ENCODE results near the gene PDE3A. TPM values are rescaled to one million over a fixed set of nuclear protein-coding genes. Genes with fewer than 3 reads are reported as not detected.

PDE3A gene
- total RNA-seq, 1 donor from 2014 or later: 0.14 TPM

- Mint-ChIP-seq H3K9me3 (no peaks in the 10 kb centered on the region), H3K36me3 (ENCODE audit: low read depth) (no peaks in the 10 kb centered on the region), H3K27me3 (ENCODE audit: low read depth) (no peaks in the 10 kb centered on the region), H3K4me1 (ENCODE audit: low read depth) (no peaks in the 10 kb centered on the region), H3K27ac (no peak overlapping the region), H3K4me3 (ENCODE audit: low read depth) (no peak overlapping the region)
- intact Hi-C loops (cut with micrococcal nuclease): no loop called here
- no peak for DNase-seq (ENCODE audit: low spot score)
These were observed 89.2 kb downstream of the PDE3A start for GRCh38 chr12:20457582-20457981.

GRCh38 chr12:20458011-20458410 lies 89.7 kb downstream of the PDE3A start:
- no peak for DNase-seq (ENCODE audit: low spot score)
- H3K27ac Mint-ChIP-seq: no peak overlapping the region
- H3K4me3 Mint-ChIP-seq (ENCODE audit: low read depth): no peak overlapping the region
- intact Hi-C loops (cut with micrococcal nuclease): no loop called here
- no peaks in the 10 kb centered on the region for H3K4me1 Mint-ChIP-seq (ENCODE audit: low read depth)
- no peaks in the 10 kb centered on the region for H3K9me3 Mint-ChIP-seq
- H3K27me3 Mint-ChIP-seq (ENCODE audit: low read depth): no peaks in the 10 kb centered on the region
- no peaks in the 10 kb centered on the region for H3K36me3 Mint-ChIP-seq (ENCODE audit: low read depth)

- Mint-ChIP-seq H3K4me1 (ENCODE audit: low read depth) (no peaks in the 10 kb centered on the region), H3K27me3 (ENCODE audit: low read depth) (no peaks in the 10 kb centered on the region), H3K27ac (no peak overlapping the region), H3K36me3 (ENCODE audit: low read depth) (no peaks in the 10 kb centered on the region), H3K9me3 (no peaks in the 10 kb centered on the region), H3K4me3 (ENCODE audit: low read depth) (no peak overlapping the region)
- no peak for DNase-seq (ENCODE audit: low spot score)
- intact Hi-C loops (cut with micrococcal nuclease): no loop called here
These were observed 91.6 kb downstream of the PDE3A start for GRCh38 chr12:20459920-20460319.

- H3K27ac Mint-ChIP-seq: no peak overlapping the region
- H3K4me3 Mint-ChIP-seq (ENCODE audit: low read depth): no peak overlapping the region
- intact Hi-C loops (cut with micrococcal nuclease): no loop called here
- no peaks in the 10 kb centered on the region for H3K4me1 Mint-ChIP-seq (ENCODE audit: low read depth)
- no peaks in the 10 kb centered on the region for H3K9me3 Mint-ChIP-seq
- no peak for DNase-seq (ENCODE audit: low spot score)
- no peaks in the 10 kb centered on the region for H3K27me3 Mint-ChIP-seq (ENCODE audit: low read depth)
- H3K36me3 Mint-ChIP-seq (ENCODE audit: low read depth): no peaks in the 10 kb centered on the region
These were observed 92.6 kb downstream of the PDE3A start for GRCh38 chr12:20460956-20461355.

GRCh38 chr12:20463913-20464524 lies 95.7 kb downstream of the PDE3A start:
- Mint-ChIP-seq H3K36me3 (ENCODE audit: low read depth) (no peaks in the 10 kb centered on the region), H3K4me3 (ENCODE audit: low read depth) (no peak overlapping the region), H3K27ac (no peak overlapping the region), H3K9me3 (no peaks in the 10 kb centered on the region), H3K4me1 (ENCODE audit: low read depth) (no peaks in the 10 kb centered on the region), H3K27me3 (ENCODE audit: low read depth) (no peaks in the 10 kb centered on the region)
- no peak for DNase-seq (ENCODE audit: low spot score)
- intact Hi-C loops (cut with micrococcal nuclease): no loop called here

GRCh38 chr12:20469300-20469699 lies 101.0 kb downstream of the PDE3A start:
- Mint-ChIP-seq H3K27ac (no peak overlapping the region), H3K36me3 (ENCODE audit: low read depth) (no peaks in the 10 kb centered on the region), H3K4me1 (ENCODE audit: low read depth) (no peaks in the 10 kb centered on the region), H3K9me3 (no peaks in the 10 kb centered on the region), H3K4me3 (ENCODE audit: low read depth) (no peak overlapping the region), H3K27me3 (ENCODE audit: low read depth) (no peaks in the 10 kb centered on the region)
- intact Hi-C loops (cut with micrococcal nuclease): no loop called here
- no peak for DNase-seq (ENCODE audit: low spot score)

- DNase-seq (ENCODE audit: low spot score): no peak
- intact Hi-C loops (cut with micrococcal nuclease): no loop called here
- no peak overlapping the region for H3K27ac Mint-ChIP-seq
- no peaks in the 10 kb centered on the region for H3K27me3 Mint-ChIP-seq (ENCODE audit: low read depth)
- no peaks in the 10 kb centered on the region for H3K9me3 Mint-ChIP-seq
- no peaks in the 10 kb centered on the region for H3K36me3 Mint-ChIP-seq (ENCODE audit: low read depth)
- H3K4me1 Mint-ChIP-seq (ENCODE audit: low read depth): no peaks in the 10 kb centered on the region
- no peak overlapping the region for H3K4me3 Mint-ChIP-seq (ENCODE audit: low read depth)
These were observed 101.4 kb downstream of the PDE3A start for GRCh38 chr12:20469756-20470155.

GRCh38 chr12:20472102-20472782 lies 103.9 kb downstream of the PDE3A start:
- no peaks in the 10 kb centered on the region for H3K9me3 Mint-ChIP-seq
- DNase-seq (ENCODE audit: low spot score): no peak
- intact Hi-C loops (cut with micrococcal nuclease): no loop called here
- no peaks in the 10 kb centered on the region for H3K36me3 Mint-ChIP-seq (ENCODE audit: low read depth)
- H3K27me3 Mint-ChIP-seq (ENCODE audit: low read depth): no peaks in the 10 kb centered on the region
- H3K4me1 Mint-ChIP-seq (ENCODE audit: low read depth): no peaks in the 10 kb centered on the region
- no peak overlapping the region for H3K4me3 Mint-ChIP-seq (ENCODE audit: low read depth)
- no peak overlapping the region for H3K27ac Mint-ChIP-seq

- H3K27ac Mint-ChIP-seq: no peak overlapping the region
- no peaks in the 10 kb centered on the region for H3K36me3 Mint-ChIP-seq (ENCODE audit: low read depth)
- no peaks in the 10 kb centered on the region for H3K9me3 Mint-ChIP-seq
- intact Hi-C loops (cut with micrococcal nuclease): no loop called here
- DNase-seq (ENCODE audit: low spot score): no peak
- H3K27me3 Mint-ChIP-seq (ENCODE audit: low read depth): no peaks in the 10 kb centered on the region
- H3K4me3 Mint-ChIP-seq (ENCODE audit: low read depth): no peak overlapping the region
- H3K4me1 Mint-ChIP-seq (ENCODE audit: low read depth): no peaks in the 10 kb centered on the region
These were observed 104.8 kb downstream of the PDE3A start for GRCh38 chr12:20473133-20473532.

GRCh38 chr12:20474016-20474415 lies 105.7 kb downstream of the PDE3A start:
- Mint-ChIP-seq H3K27me3 (ENCODE audit: low read depth) (no peaks in the 10 kb centered on the region), H3K36me3 (ENCODE audit: low read depth) (no peaks in the 10 kb centered on the region)
- intact Hi-C loops (cut with micrococcal nuclease): no loop called here

GRCh38 chr12:20474443-20474842 lies 106.1 kb downstream of the PDE3A start:
- intact Hi-C loops (cut with micrococcal nuclease): no loop called here
- Mint-ChIP-seq H3K4me3 (ENCODE audit: low read depth) (no peak overlapping the region), H3K27ac (no peak overlapping the region), H3K36me3 (ENCODE audit: low read depth) (no peaks in the 10 kb centered on the region), H3K27me3 (ENCODE audit: low read depth) (no peaks in the 10 kb centered on the region), H3K4me1 (ENCODE audit: low read depth) (no peaks in the 10 kb centered on the region), H3K9me3 (no peaks in the 10 kb centered on the region)
- DNase-seq (ENCODE audit: low spot score): no peak

More at GRCh38 chr12:20474016-20474415, 105.7 kb downstream of the PDE3A start:
- Mint-ChIP-seq H3K9me3 (no peaks in the 10 kb centered on the region), H3K27ac (no peak overlapping the region), H3K4me3 (ENCODE audit: low read depth) (no peak overlapping the region), H3K4me1 (ENCODE audit: low read depth) (no peaks in the 10 kb centered on the region)
- DNase-seq (ENCODE audit: low spot score): no peak

- H3K27me3 Mint-ChIP-seq (ENCODE audit: low read depth): no peaks in the 10 kb centered on the region
- no peaks in the 10 kb centered on the region for H3K9me3 Mint-ChIP-seq
- no peak overlapping the region for H3K27ac Mint-ChIP-seq
- H3K4me1 Mint-ChIP-seq (ENCODE audit: low read depth): no peaks in the 10 kb centered on the region
- intact Hi-C loops (cut with micrococcal nuclease): no loop called here
- no peaks in the 10 kb centered on the region for H3K36me3 Mint-ChIP-seq (ENCODE audit: low read depth)
- no peak for DNase-seq (ENCODE audit: low spot score)
- no peak overlapping the region for H3K4me3 Mint-ChIP-seq (ENCODE audit: low read depth)
These were observed 107.2 kb downstream of the PDE3A start for GRCh38 chr12:20475542-20475941.

GRCh38 chr12:20476551-20476950 lies 108.2 kb downstream of the PDE3A start:
- DNase-seq (ENCODE audit: low spot score): no peak
- Mint-ChIP-seq H3K27ac (no peak overlapping the region), H3K36me3 (ENCODE audit: low read depth) (no peaks in the 10 kb centered on the region), H3K4me1 (ENCODE audit: low read depth) (no peaks in the 10 kb centered on the region), H3K27me3 (ENCODE audit: low read depth) (no peaks in the 10 kb centered on the region), H3K4me3 (ENCODE audit: low read depth) (no peak overlapping the region), H3K9me3 (no peaks in the 10 kb centered on the region)
- intact Hi-C loops (cut with micrococcal nuclease): no loop called here

Data from activated T-helper 2 cell treated with anti-CD3 and anti-CD28 coated beads, Interferon-gamma antibody, Interleukin-2, Interleukin-4, amounts not matched to agents 10 μg/mL and 5 μg/mL and 100 μg/mL, durations not matched to agents 14 hours and 24 hours and 36 hours (primary cell).